Measurements from ENCODE around the gene SLC47A1. TPM values are rescaled to one million over a fixed set of nuclear protein-coding genes. Genes with fewer than 3 reads are reported as not detected.

The SLC47A1 gene
- total and polyA plus RNA-seq, 8 donors, result 0.25 to 1.3 (median 0.81) TPM; not detected in 2

DNA sequence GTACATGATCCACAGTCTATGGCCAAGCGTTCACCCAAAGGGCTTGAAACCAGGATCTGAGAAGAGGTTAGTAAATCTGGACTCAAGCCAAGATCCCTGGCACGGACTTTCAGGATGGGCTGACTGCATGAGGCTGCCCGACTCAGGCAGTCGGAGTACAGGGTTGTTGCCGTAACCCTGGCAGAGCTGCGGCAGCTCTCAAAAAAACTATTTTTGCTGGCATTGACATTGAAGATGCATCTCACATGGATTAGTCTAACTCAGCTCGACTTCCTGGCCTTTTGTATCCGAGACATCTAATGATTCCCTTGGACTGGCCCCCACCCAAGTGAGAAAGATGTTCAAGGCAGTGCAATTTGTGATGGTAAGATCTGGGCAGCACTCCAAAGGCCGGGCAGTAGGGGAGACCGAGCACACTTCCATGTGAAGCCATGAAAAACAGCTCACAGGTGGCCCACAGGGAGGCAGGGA is 6.2 kb downstream of the SLC47A1 start:
- DNase-seq, result no peak
- intact Hi-C loops (cut with DNase I; ENCODE audit: low total_unique reads), result no loop called here
- TF ChIP-seq POLR2AphosphoS5 (IDR thresholded peaks at IDR 0.05) (no peak), POLR2A (IDR thresholded peaks at IDR 0.05) (no peak), EP300 (IDR thresholded peaks at IDR 0.05) (no peak)
- TF ChIP-seq, protein P1, sequence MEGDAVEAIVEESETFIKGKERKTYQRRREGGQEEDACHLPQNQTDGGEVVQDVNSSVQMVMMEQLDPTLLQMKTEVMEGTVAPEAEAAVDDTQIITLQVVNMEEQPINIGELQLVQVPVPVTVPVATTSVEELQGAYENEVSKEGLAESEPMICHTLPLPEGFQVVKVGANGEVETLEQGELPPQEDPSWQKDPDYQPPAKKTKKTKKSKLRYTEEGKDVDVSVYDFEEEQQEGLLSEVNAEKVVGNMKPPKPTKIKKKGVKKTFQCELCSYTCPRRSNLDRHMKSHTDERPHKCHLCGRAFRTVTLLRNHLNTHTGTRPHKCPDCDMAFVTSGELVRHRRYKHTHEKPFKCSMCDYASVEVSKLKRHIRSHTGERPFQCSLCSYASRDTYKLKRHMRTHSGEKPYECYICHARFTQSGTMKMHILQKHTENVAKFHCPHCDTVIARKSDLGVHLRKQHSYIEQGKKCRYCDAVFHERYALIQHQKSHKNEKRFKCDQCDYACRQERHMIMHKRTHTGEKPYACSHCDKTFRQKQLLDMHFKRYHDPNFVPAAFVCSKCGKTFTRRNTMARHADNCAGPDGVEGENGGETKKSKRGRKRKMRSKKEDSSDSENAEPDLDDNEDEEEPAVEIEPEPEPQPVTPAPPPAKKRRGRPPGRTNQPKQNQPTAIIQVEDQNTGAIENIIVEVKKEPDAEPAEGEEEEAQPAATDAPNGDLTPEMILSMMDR (IDR thresholded peaks at IDR 0.05), result no peak
- Histone ChIP-seq H3K27ac (no peak overlapping the region), H3K27me3 (peaks cover 0 to 7% (median 3%) of the 10 kb centered on the region in 3 donors), H3K4me3 (no peak overlapping the region), H3K9me3 (no peaks in the 10 kb centered on the region), H3K4me1 (peaks cover 0 to 8% (median 3%) of the 10 kb centered on the region in 4 donors), H3K36me3 (no peaks in the 10 kb centered on the region)
- 73 to 83% (median 81%) methylated on average over 3 to 10 of the region's 10 CpGs for WGBS, 5 donors

DNA sequence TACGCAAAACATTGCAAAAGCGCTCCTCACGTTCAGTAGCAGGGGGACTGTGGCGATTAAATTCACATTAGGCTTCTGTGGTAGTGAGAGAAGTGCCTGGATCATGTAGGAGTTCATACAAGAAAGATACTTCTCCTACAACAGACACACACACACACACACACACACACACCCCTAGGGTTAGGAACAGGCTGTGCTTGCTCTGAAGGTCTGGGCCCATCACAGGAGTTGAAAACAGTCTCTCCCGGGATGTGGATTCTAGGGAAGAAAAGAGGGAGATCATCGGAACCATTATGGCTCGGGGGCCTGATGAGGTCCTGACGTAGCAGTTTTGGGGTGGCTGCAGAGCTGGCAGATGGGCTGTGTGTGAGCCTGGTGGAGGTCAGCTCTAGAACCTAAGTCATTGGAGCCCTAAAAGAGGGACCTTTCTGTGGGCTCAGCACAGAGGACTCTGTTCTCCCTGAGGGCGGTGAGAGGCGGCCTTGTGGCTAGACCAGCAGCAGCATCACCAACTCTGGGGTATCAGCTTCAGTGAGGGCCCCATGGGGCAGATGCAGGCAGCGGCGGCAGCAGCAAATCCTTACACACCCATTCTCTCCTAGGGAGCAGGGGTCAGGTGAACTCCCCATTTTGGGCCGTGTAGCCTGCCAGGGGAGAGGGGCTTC is 7.2 kb downstream of the SLC47A1 start:
- peaks cover 0 to 15% (median 4%) of the 10 kb centered on the region in 4 donors for H3K4me1 ChIP-seq
- TF ChIP-seq POLR2A (IDR thresholded peaks at IDR 0.05) (no peak), POLR2AphosphoS5 (IDR thresholded peaks at IDR 0.05) (no peak), EP300 (IDR thresholded peaks at IDR 0.05) (no peak)
- TF ChIP-seq, protein P1 (IDR thresholded peaks at IDR 0.05), result no peak
- H3K4me3 ChIP-seq, result no peak overlapping the region
- H3K27ac ChIP-seq, result no peak overlapping the region
- no peaks in the 10 kb centered on the region for H3K9me3 ChIP-seq
- H3K36me3 ChIP-seq, result no peaks in the 10 kb centered on the region
- intact Hi-C loops (cut with DNase I; ENCODE audit: low total_unique reads), result no loop called here
- WGBS, 5 donors, result 89 to 95% (median 94%) methylated on average over 13 of the region's 13 CpGs
- no peaks in the 10 kb centered on the region for H3K27me3 ChIP-seq
- no peak for DNase-seq

DNA sequence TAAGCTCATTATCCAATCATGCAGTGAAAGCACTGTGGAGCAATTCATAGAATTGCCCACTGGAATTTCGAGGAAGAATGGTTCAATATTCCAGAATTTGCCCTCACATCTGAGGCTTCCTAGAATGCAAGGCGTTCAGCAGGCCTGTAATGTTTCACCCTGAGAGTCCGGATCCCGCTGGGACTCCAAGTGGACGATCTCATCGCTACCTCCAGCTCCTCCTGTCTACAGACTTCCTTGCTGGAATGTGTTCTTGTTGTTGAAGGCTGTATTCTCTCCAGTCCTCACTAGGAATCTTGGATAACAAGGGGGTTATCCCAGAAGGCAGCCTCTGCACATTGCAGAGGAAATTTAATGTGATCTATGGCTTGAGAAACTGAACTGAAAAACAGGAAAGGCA is 7.8 kb downstream of the SLC47A1 start:
- Histone ChIP-seq H3K4me3 (no peak overlapping the region), H3K9me3 (no peaks in the 10 kb centered on the region), H3K27me3 (no peaks in the 10 kb centered on the region), H3K27ac (no peak overlapping the region), H3K4me1 (peaks cover 2 to 21% (median 9%) of the 10 kb centered on the region in 4 donors), H3K36me3 (no peaks in the 10 kb centered on the region)
- intact Hi-C loops (cut with DNase I; ENCODE audit: low total_unique reads), result no loop called here
- WGBS, 5 donors, result 89 to 94% (median 90%) methylated on average over 6 of the region's 6 CpGs
- DNase-seq, result no peak
- no peak for TF ChIP-seq EP300 (IDR thresholded peaks at IDR 0.05)
- TF ChIP-seq, protein P1 (IDR thresholded peaks at IDR 0.05), result no peak
- TF ChIP-seq POLR2A (IDR thresholded peaks at IDR 0.05), result no peak
- no peak for TF ChIP-seq POLR2AphosphoS5 (IDR thresholded peaks at IDR 0.05)

DNA sequence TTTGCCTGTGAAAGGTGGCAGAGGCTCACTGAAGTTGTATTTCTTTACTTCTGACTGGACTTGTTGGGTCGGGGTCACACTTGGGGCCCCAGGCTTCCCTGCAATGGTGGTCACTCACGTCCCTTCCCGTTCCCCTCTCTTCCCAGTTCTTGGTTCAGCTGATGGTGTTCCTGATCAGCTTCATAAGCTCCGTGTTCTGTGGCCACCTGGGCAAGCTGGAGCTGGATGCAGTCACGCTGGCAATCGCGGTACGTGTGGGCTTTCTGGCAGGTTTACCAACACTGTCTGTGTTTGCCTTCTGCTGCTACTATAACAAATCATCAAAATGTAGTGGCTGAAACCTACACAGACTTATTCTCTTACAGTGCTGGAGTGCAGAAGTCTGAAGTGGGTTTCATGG is 8.6 kb downstream of the SLC47A1 start:
- DNase-seq, result no peak
- no peaks in the 10 kb centered on the region for H3K9me3 ChIP-seq
- no peaks in the 10 kb centered on the region for H3K27me3 ChIP-seq
- 87 to 95% (median 94%) methylated on average over 8 of the region's 8 CpGs for WGBS, 5 donors
- H3K4me1 ChIP-seq, result peaks cover 4 to 25% (median 12%) of the 10 kb centered on the region in 4 donors
- no peak overlapping the region for H3K4me3 ChIP-seq
- H3K27ac ChIP-seq, result no peak overlapping the region
- no peaks in the 10 kb centered on the region for H3K36me3 ChIP-seq
- intact Hi-C loops (cut with DNase I; ENCODE audit: low total_unique reads), result no loop called here
- TF ChIP-seq EP300 (IDR thresholded peaks at IDR 0.05) (no peak), POLR2AphosphoS5 (IDR thresholded peaks at IDR 0.05) (no peak), POLR2A (IDR thresholded peaks at IDR 0.05) (no peak)
- TF ChIP-seq, protein P1 (IDR thresholded peaks at IDR 0.05), result no peak

Data from stomach (tissue), 9 donors.